Muscle of leg (tissue), 11 donors: Measurements from ENCODE around the gene MCMBP. TPM values are rescaled to one million over a fixed set of nuclear protein-coding genes. Genes with fewer than 3 reads are reported as not detected.
A peak's percentile ranks its signal among the peaks of the same experiment; 100 is the strongest.
"Not testable (repeated sequence)": the region's sequence is repeated elsewhere in the genome, so short reads cannot be mapped to it uniquely, and the experiment has no call there.

ENCODE experiments used
- DNase-seq: peaks from one replicate; pipeline ENCODE4 v3.0.0; 2013
- H3K27ac ChIP-seq: one replicate; pipeline ENCODE4 v1.5.1; 2013; ENCODE audit warnings: mild to moderate bottlenecking, low read length, control low read depth
- H3K27me3 ChIP-seq: one replicate; pipeline ENCODE4 v1.6.1; 2013; ENCODE audit warnings: low read length; ENCODE audit not compliant: control insufficient read depth, insufficient read depth
- H3K36me3 ChIP-seq: one replicate; pipeline ENCODE4 v1.6.1; 2013; ENCODE audit warnings: low read length; ENCODE audit not compliant: control insufficient read depth, insufficient read depth
- H3K4me1 ChIP-seq: one replicate; pipeline ENCODE4 v1.6.1; 2013; ENCODE audit warnings: low read length; ENCODE audit not compliant: control insufficient read depth, insufficient read depth
- H3K4me3 ChIP-seq: one replicate; pipeline ENCODE4 v1.5.1; 2013; ENCODE audit warnings: low read length, control low read depth
- H3K9me3 ChIP-seq: replicated peaks from 2 replicates; pipeline ENCODE4 v1.6.1; 2013; ENCODE audit warnings: low read depth, low read length; ENCODE audit not compliant: control insufficient read depth
- WGBS: methylation state at CpG from one replicate; pipeline ENCODE4 v1.1.5; 2013; ENCODE audit warnings: missing lambda C conversion rate; ENCODE audit not compliant: insufficient coverage; 5-methylcytosine and 5-hydroxymethylcytosine counted together
- polyA plus RNA-seq, 8 donors: library from polyadenylated mRNA; unstranded; fragments of 120-200 nt; gene quantifications; one replicate each; pipeline versions ENCODE4 v1.2.1 to v1.2.3, GENCODE V29; 2013; ENCODE audit warnings: inconsistent platforms in 1 of 8, low replicate concordance in 1 of 8; ENCODE audit not compliant: insufficient read length in 8 of 8, insufficient read depth in 1 of 8
- total RNA-seq: library from RNA; stranded (reverse); fragments of 120-200 nt; gene quantifications from one replicate; pipeline ENCODE4 v1.2.4, GENCODE V29; 2013

MCMBP gene
- total and polyA plus RNA-seq, 9 donors, result 28.4 to 46.7 (median 37.5) TPM

GRCh38 chr10:119801176-119801575, 71.5 kb downstream of the MCMBP start:
- Histone ChIP-seq H3K4me1 (no peaks in the 10 kb centered on the region), H3K36me3 (peaks cover 7% of the 10 kb centered on the region), H3K4me3 (no peak overlapping the region), H3K27me3 (no peaks in the 10 kb centered on the region), H3K27ac (no peak overlapping the region), H3K9me3 (no peaks in the 10 kb centered on the region)
- DNase-seq, result no peak
- WGBS, result no CpG with 5 or more reads among the region's 2 CpGs

DNA sequence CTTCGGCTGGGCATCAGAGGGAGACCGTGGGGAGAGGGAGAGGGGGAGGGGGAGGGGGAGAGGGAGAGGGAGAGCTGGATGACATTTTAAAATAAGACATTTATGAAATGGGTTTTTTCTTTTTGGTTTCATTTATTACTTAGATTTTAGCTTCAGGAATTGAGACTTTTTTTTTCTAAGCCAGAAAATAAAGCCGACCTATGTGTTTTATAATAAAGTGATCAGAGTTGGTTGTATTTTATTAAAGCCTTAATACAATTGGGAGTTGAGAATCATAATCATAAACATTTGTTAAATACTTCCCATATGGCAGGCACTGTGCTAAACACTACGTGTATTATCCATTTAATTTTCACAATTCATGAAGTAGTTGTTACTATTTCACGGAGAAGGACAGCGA, 76.6 kb downstream of the MCMBP start:
- no peaks in the 10 kb centered on the region for H3K9me3 ChIP-seq
- H3K4me1 ChIP-seq, result no peaks in the 10 kb centered on the region
- no peak overlapping the region for H3K27ac ChIP-seq
- no peak for DNase-seq
- no CpG with 5 or more reads among the region's 6 CpGs for whole genome bisulfite sequencing
- peaks cover 3% of the 10 kb centered on the region for H3K36me3 ChIP-seq
- H3K27me3 ChIP-seq, result no peaks in the 10 kb centered on the region
- no peak overlapping the region for H3K4me3 ChIP-seq

DNA sequence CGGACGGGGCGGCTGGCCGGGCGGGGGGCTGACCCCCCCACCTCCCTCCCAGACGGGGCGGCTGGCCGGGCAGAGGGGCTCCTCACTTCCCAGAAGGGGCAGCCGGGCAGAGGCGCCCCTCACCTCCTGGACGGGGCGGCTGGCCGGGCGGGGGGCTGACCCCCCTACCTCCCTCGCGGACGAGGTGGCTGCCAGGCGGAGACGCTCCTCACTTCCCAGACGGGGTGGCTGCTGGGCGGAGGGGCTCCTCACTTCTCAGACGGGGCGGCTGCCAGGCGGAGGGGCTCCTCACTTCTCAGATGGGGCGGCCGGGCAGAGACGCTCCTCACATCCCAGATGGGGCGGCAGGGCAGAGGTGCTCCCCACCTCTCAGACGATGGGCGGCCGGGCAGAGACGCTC, 77.5 kb downstream of the MCMBP start:
- not testable (repeated sequence) for H3K4me1 ChIP-seq, H3K27ac ChIP-seq, H3K4me3 ChIP-seq, DNase-seq, H3K36me3 ChIP-seq, H3K9me3 ChIP-seq, H3K27me3 ChIP-seq
- WGBS, result 92% methylated on average over 11 of the region's 32 CpGs

DNA sequence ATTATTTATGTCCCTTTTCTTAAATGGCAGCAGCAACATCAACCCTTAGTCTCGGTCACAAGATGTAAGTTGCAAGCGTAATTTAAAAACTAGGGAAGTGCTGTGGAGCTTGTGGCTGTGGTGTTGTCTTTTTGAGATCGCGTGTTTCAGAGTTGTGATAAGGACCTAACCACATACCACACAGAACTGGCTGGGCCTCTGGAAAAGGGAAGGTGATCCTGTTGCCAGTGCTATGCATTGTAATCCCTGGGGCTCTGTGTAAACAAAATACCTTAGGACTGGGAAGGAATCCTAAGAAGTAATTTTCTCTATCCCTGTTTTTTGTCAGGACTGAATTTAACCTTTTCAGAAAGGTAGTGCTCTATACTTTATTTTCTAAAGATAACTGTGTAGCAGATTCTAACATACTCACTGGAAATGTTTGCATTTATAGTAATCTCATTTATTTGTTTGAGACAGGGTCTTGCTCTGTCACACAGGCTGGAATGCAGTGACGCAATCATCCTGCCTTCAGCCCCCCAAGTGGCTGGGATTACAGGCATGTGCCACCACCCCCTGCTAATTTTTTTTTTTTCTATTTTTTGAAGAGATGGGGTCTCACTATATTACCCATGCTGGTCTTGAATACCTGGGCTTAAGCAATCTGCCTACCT, 86.4 kb downstream of the MCMBP start:
- H3K36me3 ChIP-seq, result no peaks in the 10 kb centered on the region
- peak; percentile 67 for DNase-seq
- no CpG with 5 or more reads among the region's 5 CpGs for WGBS
- H3K4me1 ChIP-seq, result peaks cover 2% of the 10 kb centered on the region
- H3K27me3 ChIP-seq, result no peaks in the 10 kb centered on the region
- H3K9me3 ChIP-seq, result no peaks in the 10 kb centered on the region
- no peak overlapping the region for H3K27ac ChIP-seq
- no peak overlapping the region for H3K4me3 ChIP-seq

- H3K36me3 ChIP-seq, result no peaks in the 10 kb centered on the region
- peaks cover 2% of the 10 kb centered on the region for H3K4me1 ChIP-seq
- WGBS, result 83% methylated on average over 2 of the region's 7 CpGs
- no peaks in the 10 kb centered on the region for H3K27me3 ChIP-seq
- H3K27ac ChIP-seq, result no peak overlapping the region
- no peak overlapping the region for H3K4me3 ChIP-seq
- no peaks in the 10 kb centered on the region for H3K9me3 ChIP-seq
- peak; percentile 18 for DNase-seq
Measured at GRCh38 chr10:119784340-119785067, 88.1 kb downstream of the MCMBP start.

GRCh38 chr10:119783665-119784027, 89.0 kb downstream of the MCMBP start:
- peak; percentile 25 for DNase-seq
- H3K4me3 ChIP-seq, result no peak overlapping the region
- WGBS, result no CpG with 5 or more reads among the region's 7 CpGs
- peaks cover 2% of the 10 kb centered on the region for H3K4me1 ChIP-seq
- H3K27me3 ChIP-seq, result no peaks in the 10 kb centered on the region
- no peaks in the 10 kb centered on the region for H3K36me3 ChIP-seq
- no peak overlapping the region for H3K27ac ChIP-seq
- no peaks in the 10 kb centered on the region for H3K9me3 ChIP-seq

- WGBS, result no CpG with 5 or more reads among the region's 4 CpGs
- Histone ChIP-seq H3K27ac (no peak overlapping the region), H3K27me3 (no peaks in the 10 kb centered on the region), H3K4me1 (peaks cover 2% of the 10 kb centered on the region), H3K9me3 (no peaks in the 10 kb centered on the region), H3K4me3 (no peak overlapping the region), H3K36me3 (no peaks in the 10 kb centered on the region)
- peak; percentile 26 for DNase-seq
Measured at GRCh38 chr10:119782981-119783664, 89.5 kb downstream of the MCMBP start.

GRCh38 chr10:119781498-119781897, 91.1 kb downstream of the MCMBP start:
- H3K36me3 ChIP-seq, result no peaks in the 10 kb centered on the region
- no peaks in the 10 kb centered on the region for H3K4me1 ChIP-seq
- DNase-seq, result no peak
- WGBS, result no CpG with 5 or more reads among the region's 2 CpGs
- H3K4me3 ChIP-seq, result no peak overlapping the region
- H3K9me3 ChIP-seq, result no peaks in the 10 kb centered on the region
- no peak overlapping the region for H3K27ac ChIP-seq
- H3K27me3 ChIP-seq, result no peaks in the 10 kb centered on the region

- no peak overlapping the region for H3K27ac ChIP-seq
- H3K4me3 ChIP-seq, result no peak overlapping the region
- no peaks in the 10 kb centered on the region for H3K9me3 ChIP-seq
- H3K4me1 ChIP-seq, result no peaks in the 10 kb centered on the region
- DNase-seq, result no peak
- H3K27me3 ChIP-seq, result no peaks in the 10 kb centered on the region
- 67% methylated on average over 2 of the region's 5 CpGs for WGBS
- H3K36me3 ChIP-seq, result no peaks in the 10 kb centered on the region
Measured at GRCh38 chr10:119780879-119781480, 91.7 kb downstream of the MCMBP start.
